Stimulated activated CD4-positive, alpha-beta T cell treated with anti-CD3 and anti-CD28 coated beads, Interleukin-2, amount 100 ng/mL, for 48 hours (primary cell): ENCODE results near the gene R3HCC1L.

Experiments used
- DNase-seq, 2 donors: peaks; one replicate each; pipeline ENCODE4 v3.0.0-alpha.2; 2020

Gene R3HCC1L

GRCh38 chr10:98262571-98262970 is 128.1 kb downstream of the R3HCC1L start:
- no peak for DNase-seq

DNA sequence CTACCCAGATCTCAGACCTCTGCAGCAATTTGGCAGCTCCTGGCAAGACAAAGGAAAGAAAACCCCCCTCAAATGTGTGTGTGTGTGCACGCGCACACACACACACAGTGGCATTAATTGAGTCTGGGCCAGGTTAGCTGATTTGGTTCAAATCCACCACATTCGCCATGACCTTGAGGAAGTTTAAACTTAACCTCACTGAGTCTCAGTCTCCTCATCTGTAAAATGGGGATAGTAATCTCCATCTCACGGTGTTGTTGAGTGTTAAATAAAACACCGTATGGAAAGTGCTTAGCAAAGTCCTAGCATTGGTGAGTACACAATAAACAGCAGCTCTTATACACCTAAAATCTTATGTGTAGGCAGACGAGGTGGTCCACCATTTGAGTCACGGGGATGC is 128.6 kb downstream of the R3HCC1L start:
- no peak for DNase-seq

- DNase-seq: no peak
These were observed 130.1 kb downstream of the R3HCC1L start for GRCh38 chr10:98264378-98265065.

DNA sequence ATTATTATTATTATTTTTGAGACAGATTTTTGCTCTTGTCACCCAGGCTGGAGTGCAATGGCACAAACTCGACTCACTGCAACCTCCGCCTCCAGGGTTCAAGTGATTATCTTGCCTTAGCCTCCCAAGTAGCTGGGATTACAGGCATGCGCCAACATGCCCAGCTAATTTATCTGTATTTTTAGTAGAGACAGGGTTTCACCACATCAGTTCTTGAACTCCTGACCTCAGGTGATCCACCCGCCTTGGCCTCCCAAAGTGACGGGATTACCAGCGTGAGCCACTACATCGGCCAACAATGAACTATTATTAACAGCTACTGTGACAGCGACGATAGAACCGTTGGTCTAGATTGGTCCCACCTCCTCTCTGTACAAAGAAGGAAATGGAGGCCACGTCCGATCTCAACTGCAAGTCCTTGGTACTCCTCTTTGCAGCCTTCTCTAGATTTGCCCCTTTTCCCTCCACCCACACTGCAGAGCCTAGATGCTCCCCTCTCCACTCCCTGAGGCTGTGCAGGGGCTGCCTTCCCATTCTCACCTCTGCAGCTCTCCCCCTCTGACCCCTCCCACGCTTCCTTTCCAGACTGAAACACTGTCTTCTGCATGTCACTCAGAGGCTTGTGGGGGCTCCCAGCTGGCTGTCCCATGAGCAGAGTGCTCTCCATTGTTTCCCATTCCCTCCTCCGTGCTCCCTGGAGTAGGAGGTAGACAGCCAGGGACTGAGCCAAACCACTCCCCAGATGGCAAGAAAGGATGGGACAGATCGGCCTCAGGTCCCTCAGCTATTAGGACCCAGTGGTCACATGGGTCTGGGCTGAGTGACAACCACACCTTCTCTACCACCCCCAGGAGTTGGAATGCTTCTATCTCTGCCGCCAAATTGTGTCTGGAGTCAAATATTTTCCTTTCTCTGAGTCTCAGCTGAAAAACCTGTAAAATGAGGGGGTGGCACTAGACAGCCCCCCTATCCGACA is 131.2 kb downstream of the R3HCC1L start:
- DNase-seq: no peak

- DNase-seq: no peak
These were observed 132.2 kb downstream of the R3HCC1L start for GRCh38 chr10:98266647-98267046.

GRCh38 chr10:98267069-98267893 is 132.8 kb downstream of the R3HCC1L start:
- DNase-seq: no peak

DNA sequence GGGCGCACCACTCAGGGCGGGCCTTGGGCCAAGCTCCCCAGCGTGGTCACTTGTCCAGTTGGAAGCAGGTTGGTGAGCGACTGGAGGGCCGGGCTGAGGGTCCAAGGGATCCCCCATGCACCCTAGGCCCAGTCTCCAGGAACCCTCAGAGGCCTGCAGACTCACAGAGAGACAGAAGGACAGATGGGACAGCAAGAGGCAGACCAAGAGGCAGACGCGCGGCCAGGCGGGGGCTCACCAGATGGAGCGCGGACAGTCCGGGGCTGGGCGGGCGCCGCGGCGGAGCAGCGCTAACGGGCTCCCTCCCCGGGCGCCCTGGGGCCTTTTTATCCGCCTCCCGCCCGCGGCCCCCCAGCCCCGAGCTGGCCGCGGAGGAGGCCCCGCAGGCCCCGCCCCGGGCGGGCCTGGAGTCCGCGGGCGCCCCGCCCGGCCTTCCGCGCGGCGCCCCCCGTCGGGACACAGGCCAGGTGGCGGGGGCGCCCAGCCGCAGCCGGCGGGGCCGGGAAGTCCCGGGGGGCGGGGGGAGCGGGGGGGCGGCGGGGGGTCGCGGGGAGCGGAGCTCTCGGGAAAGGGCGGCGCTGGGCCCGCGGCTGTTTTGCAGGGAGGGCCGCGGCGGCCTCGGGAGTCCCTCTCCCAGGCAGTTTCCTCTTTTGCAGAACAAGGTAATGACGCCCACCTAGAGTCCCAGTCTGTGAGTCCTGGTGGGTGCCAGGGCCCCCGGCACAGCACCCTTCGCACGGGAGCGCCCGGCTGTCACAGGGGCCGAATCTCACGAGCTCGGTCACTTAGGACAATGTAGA is 133.6 kb downstream of the R3HCC1L start, which contains the start of gene LOXL4:
LOXL4 (minus strand) TSS at position 301 of the 800 bp plus-strand sequence. CDS start 5,175 bp downstream, outside the sequence.
- no peak for DNase-seq

DNA sequence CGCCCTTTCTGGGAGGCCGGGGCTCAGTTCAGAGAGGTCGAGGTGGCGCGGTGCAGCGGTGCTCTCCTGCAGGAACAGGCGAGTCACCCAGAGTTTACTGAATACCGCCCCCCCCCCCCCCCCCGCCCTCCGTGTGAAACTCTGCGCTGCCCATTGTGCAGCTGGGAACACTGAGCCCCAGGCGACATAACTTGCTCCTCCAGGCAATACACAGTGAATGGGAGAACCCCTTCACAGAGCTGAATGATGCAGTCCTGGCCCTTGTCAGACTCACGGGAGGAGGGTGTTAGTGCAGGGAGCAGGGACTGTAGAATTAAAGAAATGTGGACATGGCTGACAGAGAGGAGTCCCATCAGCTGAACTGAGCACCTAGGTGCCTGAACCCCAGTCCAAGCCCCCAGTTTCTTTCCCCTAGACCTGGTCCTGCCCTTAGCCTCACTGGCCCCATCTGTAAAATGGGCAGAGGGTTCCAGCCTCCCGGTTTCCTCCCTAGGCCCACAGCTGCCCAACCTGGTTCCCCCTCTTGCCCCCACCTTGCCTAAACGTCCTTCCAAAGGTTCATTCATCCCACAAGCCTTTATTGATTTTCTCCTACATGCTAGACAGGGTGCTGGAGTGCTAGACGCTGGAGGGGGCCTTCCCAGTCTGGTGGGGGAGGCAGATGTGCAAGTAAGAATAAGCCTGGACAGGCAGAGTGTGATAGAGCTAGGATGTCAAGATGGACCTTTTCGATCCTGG is 134.4 kb downstream of the R3HCC1L start:
- DNase-seq: no peak

DNA sequence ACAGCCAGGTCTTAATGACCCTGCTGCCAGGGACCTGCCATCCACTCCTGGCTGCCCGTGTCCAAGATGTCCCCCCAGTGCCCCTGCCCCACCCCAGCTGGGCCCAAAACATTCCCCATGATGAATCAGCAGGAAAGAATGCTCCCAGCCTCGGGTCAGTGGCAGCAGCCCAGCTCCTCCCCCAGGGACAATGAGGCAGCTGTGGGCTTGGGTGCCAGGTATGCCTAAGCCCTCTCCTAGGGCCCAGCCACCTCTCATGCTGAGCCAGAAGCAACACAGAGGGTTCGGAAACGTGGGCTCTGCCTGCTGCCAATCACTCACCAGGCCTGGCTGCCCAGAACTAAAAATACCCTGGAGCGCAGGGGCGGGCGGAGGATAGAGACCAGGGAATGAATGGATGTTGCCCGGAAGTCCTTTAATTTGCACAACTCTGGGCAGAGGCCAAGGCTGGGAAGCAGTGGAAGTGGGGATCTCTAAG is 135.0 kb downstream of the R3HCC1L start:
- DNase-seq: no peak

GRCh38 chr10:98270073-98270740 is 135.8 kb downstream of the R3HCC1L start:
- no peak for DNase-seq

GRCh38 chr10:98270786-98271185 is 136.3 kb downstream of the R3HCC1L start:
- DNase-seq: no peak

DNA sequence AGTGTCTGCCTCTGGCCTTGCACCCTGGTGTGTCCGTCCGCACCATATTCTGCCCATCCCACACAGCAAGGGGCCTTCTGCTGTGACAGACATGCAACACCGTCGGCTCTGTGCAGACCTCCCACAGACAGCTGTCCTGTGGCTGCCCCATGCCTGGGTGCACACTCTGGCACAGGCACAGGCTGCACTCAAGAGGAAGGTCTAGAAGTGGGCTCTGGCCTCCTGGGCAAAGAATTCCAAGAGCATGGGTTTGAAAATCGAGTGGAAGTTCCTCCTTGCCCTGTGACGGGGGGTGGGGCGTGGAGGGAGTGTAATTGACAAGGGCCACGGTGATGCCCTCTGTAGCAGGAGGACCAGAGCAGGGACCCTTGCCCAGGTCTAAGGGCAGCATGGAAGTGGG is 137.8 kb downstream of the R3HCC1L start:
- no peak for DNase-seq

- no peak for DNase-seq
These were observed 138.2 kb downstream of the R3HCC1L start for GRCh38 chr10:98272656-98273055.

- no peak for DNase-seq
These were observed 138.8 kb downstream of the R3HCC1L start for GRCh38 chr10:98273057-98273850.

- no peak for DNase-seq
These were observed 140.1 kb downstream of the R3HCC1L start for GRCh38 chr10:98274562-98274961.

DNA sequence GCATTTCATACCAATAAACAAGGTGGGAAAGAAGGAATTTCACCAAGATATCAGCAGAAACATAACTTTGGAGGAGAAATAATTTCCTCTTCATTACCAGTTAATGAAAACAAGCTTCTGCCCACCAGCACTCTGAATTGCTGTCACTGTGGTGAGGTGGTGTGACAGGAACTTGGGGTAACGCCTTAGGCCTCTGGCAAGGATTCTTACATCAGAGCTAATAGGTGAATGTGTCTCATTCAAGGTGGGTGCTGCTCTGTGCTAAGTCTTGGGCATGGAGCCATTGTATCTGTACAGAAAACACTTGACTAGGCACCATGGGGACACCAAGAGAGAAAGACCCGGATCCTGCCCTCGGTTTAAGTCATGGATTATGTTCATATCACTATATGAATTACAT is 141.9 kb downstream of the R3HCC1L start:
- no peak for DNase-seq

DNA sequence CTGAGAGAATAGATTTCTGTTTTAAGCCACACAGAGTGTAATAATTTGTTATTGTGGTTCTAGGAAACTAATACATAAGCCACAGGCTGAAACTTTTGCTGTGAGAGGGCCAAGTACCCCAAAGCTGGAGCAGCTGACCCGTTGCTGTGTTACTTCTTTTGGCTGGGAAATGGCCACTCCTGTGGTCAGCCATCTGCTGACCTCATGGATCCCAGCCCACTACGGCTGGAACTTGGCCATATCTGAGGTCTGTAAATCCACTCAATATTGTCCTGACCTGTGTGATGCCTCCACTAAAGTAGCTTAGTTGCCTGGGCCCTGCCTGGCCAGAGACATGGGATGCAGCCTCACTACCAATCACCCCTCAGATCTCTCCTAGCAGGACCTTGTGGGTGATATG is 151.0 kb downstream of the R3HCC1L start:
- DNase-seq: no peak

GRCh38 chr10:98286419-98286818 is 152.0 kb downstream of the R3HCC1L start:
- no peak for DNase-seq

GRCh38 chr10:98287321-98287720 is 152.9 kb downstream of the R3HCC1L start:
- no peak for DNase-seq

GRCh38 chr10:98289802-98290209 is 155.3 kb downstream of the R3HCC1L start:
- no peak for DNase-seq
